ELR (cell line): ENCODE measurements around the gene POLDIP2.
"Not testable (repeated sequence)": the region's sequence is repeated elsewhere in the genome, so short reads cannot be mapped to it uniquely, and the experiment has no call there.

Source experiments
- DNase-seq: peaks from one replicate; pipeline ENCODE4 v3.0.0-alpha.2; 2015; ENCODE audit warnings: low read depth

Gene POLDIP2

DNA sequence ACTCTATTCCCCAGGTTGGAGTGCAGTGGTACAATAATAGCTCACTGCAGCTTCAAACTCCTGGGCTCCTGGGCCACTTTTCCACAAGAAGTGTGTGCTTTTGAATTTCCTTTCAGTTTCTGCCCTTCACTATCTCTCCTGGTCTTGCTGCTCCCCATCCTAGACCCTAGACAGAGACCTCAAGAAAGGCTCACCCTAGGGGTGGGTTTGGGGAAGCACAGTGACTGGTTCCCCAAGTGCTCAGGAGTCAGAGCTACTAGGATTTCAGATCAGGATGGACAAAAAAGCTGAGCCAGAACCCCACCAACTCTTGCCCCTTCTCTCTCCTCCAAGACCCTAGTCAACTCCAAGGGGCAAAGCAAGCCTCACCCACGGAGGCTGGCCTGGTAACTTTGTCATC, 9.3 kb upstream of the POLDIP2 start:
- no peak for DNase-seq

DNA sequence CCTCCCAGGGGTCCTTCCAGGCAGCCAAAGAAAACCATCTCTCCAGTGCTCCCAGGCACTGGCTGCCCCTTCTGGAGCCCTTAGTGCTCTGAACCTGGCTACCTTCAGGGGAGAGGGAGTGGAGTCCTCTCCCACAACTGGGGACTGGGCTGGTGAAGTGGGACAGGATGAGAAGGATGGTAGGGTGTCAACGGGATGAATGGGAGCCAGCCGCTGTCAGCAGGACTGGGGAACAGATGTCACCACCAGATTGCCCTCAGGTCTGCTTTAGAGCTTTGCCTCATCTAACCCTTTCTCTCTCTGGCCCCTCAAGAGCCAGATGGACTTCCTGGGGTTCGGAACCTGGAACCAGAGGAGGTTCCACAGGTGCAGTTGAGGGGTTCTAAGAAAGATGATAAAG, 8.2 kb upstream of the POLDIP2 start:
- no peak for DNase-seq

DNA sequence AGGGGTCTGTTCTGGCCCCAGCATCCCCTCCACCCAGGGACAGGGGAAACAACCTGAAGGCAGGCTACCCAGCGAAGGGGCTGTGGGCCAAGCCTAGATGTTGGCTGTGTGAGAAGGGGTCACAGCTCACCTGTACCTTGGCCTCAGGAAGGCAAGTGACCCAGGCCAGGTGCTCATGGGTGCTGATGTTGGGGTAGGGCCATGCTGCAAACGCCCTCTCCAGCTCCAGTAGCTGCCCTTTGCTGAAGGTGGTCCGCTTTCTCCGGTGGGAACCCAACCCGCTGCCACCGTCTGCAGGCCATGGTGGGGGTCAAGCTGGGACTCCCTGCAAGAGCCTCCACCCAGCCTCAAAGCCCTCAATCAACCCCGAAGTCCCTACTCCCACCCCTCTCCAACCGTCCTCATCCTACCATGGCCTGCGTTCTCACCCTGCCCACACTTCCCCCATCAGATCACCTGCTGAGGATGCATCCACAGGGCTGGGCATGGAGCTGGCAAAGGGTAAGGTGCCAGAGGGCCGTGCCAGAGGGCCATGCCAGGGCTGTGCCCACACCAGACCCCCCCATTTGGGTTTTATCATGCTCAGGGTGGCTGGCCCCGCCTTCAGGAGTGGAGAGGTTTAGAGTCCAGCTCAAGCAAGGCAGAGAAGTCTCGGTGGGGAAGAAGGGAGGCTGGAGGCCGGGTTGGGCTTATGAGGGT, 7.5 kb upstream of the POLDIP2 start, which contains the start of gene SEBOX:
TSS of gene SEBOX (minus strand) at position 535 of the 699 bp plus-strand sequence. CDS start at position 487, 48 bp downstream.
- no peak for DNase-seq

DNA sequence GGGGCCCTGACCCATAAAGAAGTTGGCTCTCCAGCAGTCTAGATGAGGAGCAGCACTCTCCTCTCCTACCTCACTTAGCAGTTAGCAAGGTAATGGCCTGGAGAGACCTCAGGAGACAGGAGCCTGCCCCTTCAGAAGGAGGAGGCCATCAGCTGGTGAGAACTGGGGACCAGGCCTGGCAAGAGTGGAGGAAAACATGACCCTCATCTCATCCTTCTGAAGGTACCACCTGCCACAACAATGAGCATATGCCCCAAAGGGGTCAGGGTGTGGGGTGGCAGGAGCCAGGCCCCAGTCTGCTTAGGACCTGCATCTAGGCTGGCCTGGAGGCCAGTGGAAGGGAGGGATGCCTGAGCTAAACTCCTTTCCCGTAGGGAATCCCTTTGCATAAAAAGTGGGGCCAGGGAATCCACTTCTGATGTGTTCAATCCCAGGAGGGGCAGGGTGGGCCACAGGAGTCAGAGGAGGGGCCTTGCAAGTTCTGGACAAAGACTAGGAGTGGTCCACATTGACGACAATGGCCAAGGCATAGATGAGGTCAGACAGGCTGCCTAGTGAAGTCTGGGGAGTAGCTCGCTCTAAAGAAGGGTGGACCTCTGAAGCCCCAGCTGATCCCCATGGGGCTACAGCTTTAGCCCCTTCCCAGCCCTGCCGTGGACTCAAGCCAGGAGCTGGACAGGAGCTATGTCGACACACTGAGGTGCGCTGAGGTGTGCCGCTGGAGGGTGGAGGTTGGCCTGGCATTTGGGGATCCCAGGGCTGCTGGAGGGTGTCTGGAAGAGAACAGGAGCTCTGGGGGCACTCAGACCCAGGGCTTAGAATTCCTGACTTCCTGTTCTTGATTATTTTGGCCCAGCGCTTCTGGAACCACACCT, 6.7 kb upstream of the POLDIP2 start:
- DNase-seq, result no peak

DNA sequence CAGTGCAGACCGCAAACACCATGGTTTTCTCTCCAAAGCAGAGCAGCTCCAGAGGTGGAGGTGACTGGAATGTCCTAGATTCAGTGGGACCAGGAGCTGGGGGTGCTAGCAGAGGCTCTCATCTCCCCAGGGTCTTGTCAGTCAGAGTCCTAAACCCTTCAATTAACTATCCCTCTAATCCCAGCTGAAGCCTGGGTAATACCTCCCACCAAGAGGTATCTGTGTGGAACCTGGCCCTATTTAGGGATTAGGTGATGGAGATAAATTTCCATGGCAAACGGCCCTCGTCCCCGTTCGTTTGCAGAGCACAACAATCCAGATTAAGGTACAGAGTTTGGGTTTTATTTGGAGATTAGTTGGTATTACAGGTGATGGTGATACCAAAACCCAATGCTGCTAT, 5.9 kb upstream of the POLDIP2 start:
- DNase-seq, result no peak

DNA sequence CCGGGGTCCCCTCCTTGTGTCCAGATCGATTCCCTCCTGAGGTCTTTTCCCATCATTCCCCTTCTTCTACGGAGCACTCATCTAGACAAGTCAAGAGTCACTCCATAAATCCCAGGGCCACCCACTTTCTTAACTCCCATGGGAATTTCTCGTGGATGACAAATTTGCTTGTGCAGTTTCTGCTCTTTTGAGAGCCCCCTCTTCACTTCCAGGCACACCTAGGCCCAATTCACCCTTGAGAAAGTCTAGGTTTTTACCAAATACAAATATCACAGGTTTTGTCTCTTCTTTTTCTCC, 522 bp upstream of the POLDIP2 start:
- no peak for DNase-seq

DNA sequence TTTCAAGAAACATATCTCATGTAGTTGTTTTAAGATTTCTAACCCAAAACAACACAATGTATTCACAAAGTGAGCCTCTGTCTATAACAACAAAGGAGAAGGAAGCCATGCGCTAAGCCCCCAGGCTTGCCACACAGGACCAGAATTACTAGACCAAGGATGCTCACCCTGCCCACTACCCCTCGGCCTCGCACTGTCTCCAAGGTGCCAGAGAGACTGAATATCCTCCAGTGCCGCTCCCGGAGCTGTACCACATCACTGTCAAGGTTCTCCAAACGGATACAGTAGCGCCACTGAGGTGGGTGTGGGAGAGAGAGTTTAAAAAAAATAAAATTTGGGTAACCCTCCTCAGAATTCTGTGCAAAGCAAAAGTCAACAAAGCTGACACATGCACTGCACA, 7.1 kb downstream of the POLDIP2 start:
- DNase-seq, result no peak

DNA sequence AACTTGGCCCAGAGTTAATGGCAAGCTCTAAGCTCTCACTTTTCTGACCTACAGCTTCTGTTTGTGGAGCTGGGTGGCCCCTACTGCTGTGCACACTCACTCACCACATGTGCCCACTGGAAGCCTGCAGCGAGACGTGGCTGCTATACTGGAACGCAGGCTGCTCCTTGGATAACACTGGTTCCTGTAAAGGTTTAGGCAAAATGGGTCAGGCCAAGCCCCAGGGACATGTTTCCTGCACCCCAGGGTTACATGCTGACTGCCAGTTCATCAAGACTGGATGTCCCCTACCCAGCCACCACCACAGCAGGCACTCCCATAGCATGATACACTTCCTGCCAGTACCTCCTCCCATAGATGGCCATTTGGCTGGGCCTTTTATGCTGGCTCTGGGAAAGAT, 8.3 kb downstream of the POLDIP2 start:
- DNase-seq, result no peak

DNA sequence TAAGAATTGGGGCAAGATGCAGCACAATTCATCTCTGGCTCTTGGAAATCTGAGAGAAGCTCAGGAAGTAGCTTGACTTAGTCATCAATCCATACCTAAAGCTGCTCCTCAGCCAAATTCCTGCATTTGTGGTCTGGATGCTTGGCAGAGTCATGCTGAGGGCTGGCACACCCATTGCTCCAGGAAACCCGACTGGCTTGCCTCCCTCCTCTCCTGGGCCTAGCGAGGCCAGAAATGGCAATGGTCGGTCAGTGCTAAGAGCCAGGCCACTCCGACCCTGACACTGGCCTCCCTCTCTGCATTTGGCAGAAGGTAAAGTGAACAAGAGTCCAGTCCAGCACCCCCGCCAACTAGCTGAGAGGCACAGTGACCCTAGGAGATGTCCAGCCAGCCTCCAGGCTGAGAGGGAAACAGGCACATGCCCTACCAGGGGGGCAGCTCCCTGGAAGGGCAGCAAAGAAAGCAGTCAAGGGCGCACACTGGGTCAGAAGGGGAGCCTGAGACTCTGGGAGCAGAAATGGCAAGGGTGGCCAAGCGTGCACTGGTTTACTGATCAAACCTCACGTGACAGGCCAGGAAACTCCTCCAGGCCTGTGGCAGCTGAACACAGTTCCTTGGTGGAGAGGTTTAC, 10.0 kb downstream of the POLDIP2 start:
- DNase-seq, result peak; percentile 97

DNA sequence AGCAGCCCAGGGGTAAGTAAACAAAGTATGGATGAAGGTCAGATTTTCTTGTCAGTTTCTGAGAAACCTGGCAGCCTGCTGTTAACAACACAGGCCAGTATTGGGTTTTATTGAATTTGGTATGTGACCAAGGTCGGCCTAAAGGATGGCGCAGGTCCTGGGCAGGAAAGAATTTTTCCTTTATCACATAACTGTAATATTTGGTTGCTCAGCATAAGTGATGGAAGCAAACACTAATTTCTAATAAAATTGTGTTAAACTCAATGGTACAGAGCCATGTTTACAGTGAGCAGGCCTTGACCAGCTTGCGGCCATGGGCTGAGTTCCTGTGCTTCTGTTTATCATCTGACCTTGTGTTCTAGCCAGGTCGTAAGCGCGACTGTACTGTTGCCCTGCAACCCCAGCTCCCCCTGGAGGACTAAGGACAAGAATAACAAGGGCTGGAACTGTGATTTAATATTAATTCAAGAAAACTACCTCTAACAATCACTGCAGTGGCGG, 10.5 kb downstream of the POLDIP2 start:
- no peak for DNase-seq

DNA sequence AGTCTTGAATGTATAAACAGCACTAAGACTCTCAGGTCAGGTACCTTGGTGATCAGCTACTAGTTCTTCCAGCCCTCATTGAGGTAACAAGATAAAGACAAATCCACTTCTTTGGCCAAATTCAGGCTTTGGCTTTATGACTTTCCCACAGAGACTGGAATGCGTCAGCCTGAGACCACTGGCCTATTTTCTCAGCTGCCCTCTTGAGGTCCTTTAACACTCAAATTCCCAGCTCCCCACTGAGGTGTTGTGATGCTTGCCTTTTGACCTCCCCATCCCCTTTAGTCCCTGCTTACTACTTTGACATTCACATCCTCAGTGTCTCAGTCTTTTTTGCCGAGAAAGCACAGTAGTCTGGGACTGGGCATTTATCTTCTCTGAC, 11.1 kb downstream of the POLDIP2 start:
- no peak for DNase-seq

DNA sequence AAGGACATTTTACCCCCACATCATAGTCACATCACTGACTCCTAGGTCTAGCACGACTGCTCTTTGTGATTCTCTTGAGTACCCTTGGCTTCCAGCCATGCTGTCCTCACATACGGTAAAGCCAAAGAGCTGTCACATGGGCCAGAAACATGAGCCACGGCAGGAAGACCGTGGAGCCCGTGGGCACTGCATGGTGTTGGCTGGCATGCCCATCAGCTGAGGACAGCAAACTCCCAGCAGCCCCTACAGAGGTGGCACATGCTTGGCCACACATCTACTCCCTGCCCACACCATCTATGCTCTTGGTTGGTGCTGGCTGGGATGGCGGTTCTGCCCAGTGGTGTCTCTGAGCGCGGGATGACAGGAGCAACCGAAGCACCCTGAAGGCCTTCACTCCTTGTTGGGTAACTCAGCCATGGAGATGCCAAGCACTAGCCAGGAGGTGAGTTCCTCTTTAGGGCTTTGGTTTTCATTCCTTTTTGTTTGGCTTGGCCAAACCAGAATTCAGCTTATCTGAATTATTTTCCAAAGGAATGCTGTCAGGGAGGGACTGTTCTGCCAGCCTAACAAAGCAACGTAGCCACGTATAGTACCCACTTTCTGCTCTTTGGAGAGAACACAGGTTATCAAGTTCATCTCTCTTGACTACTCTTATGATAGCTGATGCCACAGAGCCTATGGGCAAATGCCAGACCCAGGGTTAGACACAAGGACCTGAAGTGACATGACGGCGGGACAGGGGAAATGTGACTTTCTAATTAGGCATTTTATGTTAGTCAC, 11.7 kb downstream of the POLDIP2 start:
- DNase-seq, result no peak

DNA sequence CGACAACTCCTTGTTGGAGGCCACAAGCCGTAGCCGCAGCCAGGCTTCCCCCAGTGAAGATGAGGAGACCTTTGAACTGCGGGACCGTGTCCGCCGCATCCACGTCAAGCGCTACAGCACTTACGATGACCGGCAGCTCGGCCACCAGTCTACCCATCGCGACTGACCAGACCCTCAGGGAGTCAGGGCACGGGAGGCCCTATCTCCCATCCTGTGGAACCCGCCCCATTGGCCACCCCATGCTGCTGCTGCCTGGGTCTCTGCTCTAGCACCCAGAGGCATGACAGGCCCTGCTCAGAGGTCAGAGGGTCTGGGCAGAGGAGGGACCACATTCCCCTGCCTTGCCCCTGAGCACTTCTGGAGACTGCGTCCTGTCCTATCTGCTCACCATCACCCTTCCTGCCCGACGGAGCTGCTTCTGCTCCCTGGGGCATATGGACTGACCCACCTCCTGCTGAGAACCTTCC, 12.9 kb downstream of the POLDIP2 start:
- no peak for DNase-seq

DNA sequence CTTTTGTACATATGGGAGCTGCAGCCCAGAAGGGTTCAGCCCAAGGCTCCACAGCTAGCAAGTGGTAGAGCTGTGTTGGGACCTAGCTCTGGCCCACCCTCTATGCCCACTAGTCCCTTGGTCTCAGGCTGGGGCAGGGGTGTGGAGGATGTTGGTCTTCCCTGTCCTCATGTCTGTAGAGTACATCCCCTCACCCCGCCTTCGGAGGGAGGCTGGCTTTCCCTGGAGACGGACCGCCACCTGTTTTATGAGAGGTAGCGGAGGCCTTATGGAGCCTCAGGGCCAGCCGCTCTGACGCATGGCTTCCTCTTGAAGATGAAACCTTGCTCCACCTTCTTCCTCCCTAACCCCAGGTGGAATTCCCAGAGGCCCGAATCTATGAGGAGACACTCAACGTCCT, 13.3 kb downstream of the POLDIP2 start:
- DNase-seq, result no peak

DNA sequence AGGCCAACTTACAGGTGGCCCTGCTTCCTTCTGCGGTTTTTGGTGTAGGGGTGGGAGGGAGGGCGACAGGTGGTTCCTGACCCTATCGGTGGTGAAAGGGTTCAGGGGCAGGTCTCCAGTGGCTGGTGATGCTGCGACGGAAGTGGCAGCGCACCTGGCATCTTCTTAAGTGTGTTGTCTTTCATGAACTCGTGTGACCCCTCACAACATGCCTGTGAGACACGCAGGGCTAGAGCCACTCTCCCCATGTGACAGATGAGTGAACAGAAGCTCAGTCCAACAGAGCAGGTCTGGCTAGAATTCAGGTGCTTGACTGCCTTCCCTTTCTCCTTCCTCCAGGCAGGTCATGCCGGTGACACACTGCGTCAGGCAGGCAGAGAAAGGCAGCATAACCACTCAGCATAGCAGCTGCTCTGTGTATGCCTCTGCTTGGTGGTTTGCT, 13.8 kb downstream of the POLDIP2 start:
- DNase-seq, result no peak

DNA sequence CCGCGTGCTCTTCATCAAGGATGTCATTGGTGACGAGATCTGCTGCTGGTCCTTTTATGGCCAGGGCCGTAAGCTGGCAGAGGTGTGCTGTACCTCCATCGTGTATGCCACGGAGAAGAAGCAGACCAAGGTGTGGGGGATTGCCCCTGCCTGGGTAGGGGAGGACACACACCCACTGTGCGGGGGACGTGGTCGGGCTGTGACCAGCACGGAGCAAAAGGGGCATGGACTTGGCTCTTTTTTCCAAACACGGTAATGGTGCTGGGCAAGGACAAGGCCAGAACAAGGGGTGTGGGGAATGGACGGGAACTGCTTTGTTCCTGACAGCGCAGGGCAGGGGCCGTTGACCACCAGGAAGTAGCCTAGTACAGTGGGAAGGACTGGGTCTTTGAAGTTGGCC, 15.0 kb downstream of the POLDIP2 start:
- DNase-seq, result no peak

DNA sequence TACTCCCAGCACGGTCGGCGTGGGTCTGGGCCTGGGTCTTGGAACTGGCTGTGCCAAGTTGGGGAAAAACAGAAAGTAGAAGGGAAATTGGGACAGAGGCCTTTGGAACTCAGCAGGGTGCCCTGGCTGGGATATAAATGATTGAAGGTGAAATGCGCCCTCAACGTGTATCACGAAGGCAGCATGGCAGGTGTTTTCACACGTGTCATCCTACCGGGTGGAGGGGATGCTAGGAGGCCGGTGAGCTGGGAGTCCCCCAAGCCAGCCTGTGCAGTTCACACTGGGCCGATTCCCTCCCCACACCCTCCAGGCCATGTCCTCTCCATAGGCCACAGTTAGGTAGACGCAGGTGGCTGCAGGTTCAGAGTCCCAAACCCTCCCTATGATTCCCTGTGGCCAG, 15.8 kb downstream of the POLDIP2 start:
- DNase-seq, result no peak

DNA sequence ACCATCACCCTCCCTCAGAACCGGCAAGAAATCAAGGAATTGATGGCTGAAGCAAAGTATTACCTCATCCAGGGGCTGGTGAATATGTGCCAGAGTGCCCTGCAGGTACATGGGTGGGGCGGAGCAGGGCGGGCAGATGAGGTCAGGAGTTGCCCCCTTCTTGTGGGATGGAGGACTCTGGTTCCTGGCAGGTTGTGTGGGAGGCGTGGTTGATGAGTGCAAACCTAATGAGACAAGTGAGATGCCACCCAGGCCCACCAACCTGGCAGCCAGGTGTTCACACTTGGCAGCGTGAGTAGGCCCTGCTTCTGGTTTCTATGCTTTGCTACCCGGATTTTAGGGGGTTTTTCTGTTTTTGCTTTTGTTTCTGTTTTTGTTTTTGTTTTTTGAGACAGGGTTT, 17.0 kb downstream of the POLDIP2 start:
- DNase-seq, result no peak

DNA sequence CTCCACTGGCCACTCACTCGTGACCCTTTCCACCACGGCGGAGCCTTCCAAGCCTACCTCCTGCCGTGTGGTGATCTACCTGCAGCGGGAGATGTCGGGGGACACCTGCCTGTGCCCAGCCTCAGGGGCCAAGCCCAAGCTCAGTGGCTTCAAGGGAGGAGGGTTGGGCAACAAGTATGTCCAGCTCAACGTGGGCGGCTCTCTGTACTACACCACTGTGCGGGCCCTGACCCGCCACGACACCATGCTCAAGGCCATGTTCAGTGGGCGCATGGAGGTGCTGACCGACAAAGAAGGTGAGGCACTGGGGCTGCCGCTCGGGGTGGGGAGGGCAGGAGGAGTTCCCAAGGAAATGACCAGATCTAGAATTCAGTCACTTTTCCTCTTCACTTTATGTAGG, 17.9 kb downstream of the POLDIP2 start:
- no peak for DNase-seq

DNA sequence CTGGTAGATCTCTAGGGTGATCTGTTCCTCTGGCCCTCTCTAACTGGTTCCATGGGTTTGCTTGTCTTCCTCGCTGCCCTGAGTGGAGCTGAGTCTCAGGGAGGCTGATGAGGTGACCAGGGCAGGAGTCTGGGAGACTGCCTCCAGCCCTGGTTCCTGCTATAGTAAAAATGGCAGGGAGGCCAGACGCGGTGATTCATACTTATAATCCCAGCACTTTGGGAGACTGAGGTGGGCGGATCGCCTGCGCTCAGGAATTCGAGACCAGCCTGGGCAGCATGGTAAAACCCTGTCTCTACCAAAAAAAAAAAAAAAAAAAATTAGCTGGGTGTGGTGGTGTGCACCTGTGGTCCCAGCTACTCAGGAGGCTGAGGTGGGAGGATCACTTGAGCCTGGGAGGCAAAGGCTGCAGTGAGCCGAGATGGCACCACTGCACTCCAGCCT, 18.5 kb downstream of the POLDIP2 start:
- not testable (repeated sequence) for DNase-seq

DNA sequence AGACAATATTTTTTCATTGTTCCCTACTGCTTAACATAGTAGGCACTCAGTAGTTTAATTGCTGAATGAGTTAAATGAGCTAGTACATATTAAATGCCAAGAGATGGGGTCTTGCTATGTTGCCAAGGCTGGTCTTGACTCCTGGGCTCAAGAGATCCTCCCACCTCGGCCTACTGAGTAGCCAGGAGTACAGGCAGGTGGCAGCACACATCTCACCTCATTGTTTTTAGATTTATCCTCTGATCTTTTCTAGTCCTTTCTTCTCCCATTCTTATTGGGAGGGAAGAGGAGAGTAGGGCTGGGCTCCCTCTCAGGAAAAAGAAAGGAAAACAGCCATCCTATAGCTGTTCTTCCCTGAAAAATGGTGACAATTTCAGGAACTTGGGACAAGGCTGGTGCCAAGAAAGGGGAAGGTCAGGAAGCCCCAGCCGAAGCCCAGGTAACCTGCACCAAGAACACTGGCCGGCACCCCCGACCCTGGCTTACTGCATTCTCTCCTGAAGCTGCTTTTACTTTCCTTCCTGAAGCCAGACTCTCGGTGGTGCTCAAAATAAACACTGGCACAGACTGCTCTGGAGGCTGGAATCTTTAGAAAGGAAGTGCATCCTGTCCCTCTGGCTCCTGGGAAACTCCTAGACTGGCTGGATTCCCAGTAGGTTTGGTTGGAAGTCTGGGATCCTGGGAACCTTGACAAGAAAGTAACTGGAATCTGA, 19.1 kb downstream of the POLDIP2 start:
- DNase-seq, result peak; percentile 75
